Neural progenitor cell (in vitro differentiated cells): ENCODE data around the gene ATP6V0D1. TPM values are rescaled to one million over a fixed set of nuclear protein-coding genes. Genes with fewer than 3 reads are reported as not detected.
A peak's percentile ranks its signal among the peaks of the same experiment; 100 is the strongest.

ENCODE experiments used
- DNase-seq: peaks from one replicate; pipeline ENCODE4 v3.0.0-alpha.2; 2016; ENCODE audit warnings: low spot score
- H2AFZ ChIP-seq: fragments of 200-600 bp; sonication (generic); replicated peaks from 2 replicates; pipeline ENCODE4 v1.6.1; 2016; ENCODE audit warnings: antibody characterized with exemption
- H3F3A ChIP-seq: fragments of 200-600 bp; sonication (generic); 2 replicates; pipeline ENCODE4 v1.6.1; 2016; ENCODE audit warnings: antibody characterized with exemption, low read depth
- H3K27ac ChIP-seq: fragments of 200-600 bp; sonication (generic); 2 replicates; pipeline ENCODE4 v1.5.1; 2016; ENCODE audit warnings: mild to moderate bottlenecking
- H3K27me3 ChIP-seq: fragments of 200-600 bp; sonication (generic); 2 replicates; pipeline ENCODE4 v1.6.1; 2016; ENCODE audit warnings: mild to moderate bottlenecking, moderate library complexity
- H3K36me3 ChIP-seq: fragments of 200-600 bp; sonication (generic); 2 replicates; pipeline ENCODE4 v1.5.1; 2016
- H3K4me1 ChIP-seq: fragments of 200-600 bp; sonication (generic); 2 replicates; pipeline ENCODE4 v1.6.1; 2016; ENCODE audit warnings: mixed run types
- H3K4me2 ChIP-seq: fragments of 200-600 bp; sonication (generic); 2 replicates; pipeline ENCODE4 v1.6.1; 2016
- H3K4me3 ChIP-seq: fragments of 200-600 bp; sonication (generic); 2 replicates; pipeline ENCODE4 v1.5.1; 2016
- H3K79me2 ChIP-seq: fragments of 200-600 bp; sonication (generic); 2 replicates; pipeline ENCODE4 v1.6.1; 2016; ENCODE audit warnings: low read depth
- H3K9ac ChIP-seq: fragments of 200-600 bp; sonication (generic); 2 replicates; pipeline ENCODE4 v1.6.1; 2016
- H3K9me3 ChIP-seq: fragments of 200-600 bp; sonication (generic); 2 replicates; pipeline ENCODE4 v1.5.1; 2016; ENCODE audit warnings: low read depth
- H4K20me1 ChIP-seq: fragments of 200-600 bp; sonication (generic); 2 replicates; pipeline ENCODE4 v1.6.1; 2016; ENCODE audit warnings: low read depth
- H3K27ac Mint-ChIP-seq: 3 replicates; pipeline ENCODE4 v1.8.0; 2021; ENCODE audit warnings: mixed read lengths
- H3K27me3 Mint-ChIP-seq: 2 replicates; pipeline ENCODE4 v1.8.0; 2022; ENCODE audit warnings: low read depth, mild to moderate bottlenecking, inconsistent platforms, moderate library complexity, mixed read lengths; ENCODE audit not compliant: insufficient read depth
- H3K36me3 Mint-ChIP-seq: 3 replicates; pipeline ENCODE4 v1.8.0; 2021; ENCODE audit warnings: mixed read lengths
- H3K4me1 Mint-ChIP-seq: 3 replicates; pipeline ENCODE4 v1.8.0; 2021; ENCODE audit warnings: mixed read lengths
- H3K4me3 Mint-ChIP-seq: 3 replicates; pipeline ENCODE4 v1.8.0; 2021; ENCODE audit warnings: mild to moderate bottlenecking, moderate library complexity, mixed read lengths
- H3K9me3 Mint-ChIP-seq: 3 replicates; pipeline ENCODE4 v1.8.0; 2020; ENCODE audit warnings: mixed read lengths
- EZH2 ChIP-seq: fragments of 200-600 bp; sonication (generic); IDR thresholded peaks from 2 replicates; pipeline ENCODE4 v1.6.1; 2017; ENCODE audit warnings: antibody characterized with exemption, mild to moderate bottlenecking, moderate library complexity
- EZH2phosphoT487 ChIP-seq: fragments of 200-600 bp; sonication (generic); IDR thresholded peaks from 2 replicates; pipeline ENCODE4 v1.6.1; 2017; ENCODE audit warnings: antibody characterized with exemption
- total RNA-seq: library from RNA; depleted of rRNA; stranded (reverse); fragments of >200 nt; gene quantifications from 2 replicates; pipeline ENCODE4 v1.2.3, GENCODE V29; 2015; ENCODE audit warnings: low replicate concordance
- TF ChIP-seq, protein P1 (sequence below): fragments of 200-600 bp; sonication (generic); IDR thresholded peaks from 2 replicates; pipeline ENCODE4 v1.5.1; 2017; ENCODE audit warnings: antibody characterized with exemption, mild to moderate bottlenecking

ATP6V0D1 gene
- total RNA-seq, 1 donor from 2014 or later, result 29.7 TPM

GRCh38 chr16:67407788-67408452, 73.0 kb downstream of the ATP6V0D1 start:
- TF ChIP-seq, protein P1, sequence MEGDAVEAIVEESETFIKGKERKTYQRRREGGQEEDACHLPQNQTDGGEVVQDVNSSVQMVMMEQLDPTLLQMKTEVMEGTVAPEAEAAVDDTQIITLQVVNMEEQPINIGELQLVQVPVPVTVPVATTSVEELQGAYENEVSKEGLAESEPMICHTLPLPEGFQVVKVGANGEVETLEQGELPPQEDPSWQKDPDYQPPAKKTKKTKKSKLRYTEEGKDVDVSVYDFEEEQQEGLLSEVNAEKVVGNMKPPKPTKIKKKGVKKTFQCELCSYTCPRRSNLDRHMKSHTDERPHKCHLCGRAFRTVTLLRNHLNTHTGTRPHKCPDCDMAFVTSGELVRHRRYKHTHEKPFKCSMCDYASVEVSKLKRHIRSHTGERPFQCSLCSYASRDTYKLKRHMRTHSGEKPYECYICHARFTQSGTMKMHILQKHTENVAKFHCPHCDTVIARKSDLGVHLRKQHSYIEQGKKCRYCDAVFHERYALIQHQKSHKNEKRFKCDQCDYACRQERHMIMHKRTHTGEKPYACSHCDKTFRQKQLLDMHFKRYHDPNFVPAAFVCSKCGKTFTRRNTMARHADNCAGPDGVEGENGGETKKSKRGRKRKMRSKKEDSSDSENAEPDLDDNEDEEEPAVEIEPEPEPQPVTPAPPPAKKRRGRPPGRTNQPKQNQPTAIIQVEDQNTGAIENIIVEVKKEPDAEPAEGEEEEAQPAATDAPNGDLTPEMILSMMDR, result no peak
- TF ChIP-seq EZH2 (no peak), EZH2phosphoT487 (no peak)
- H3K4me3 ChIP-seq, result no peak overlapping the region
- H3K36me3 ChIP-seq, result no peaks in the 10 kb centered on the region
- H3F3A ChIP-seq, result no peaks in the 10 kb centered on the region
- H3K4me1 ChIP-seq, result no peaks in the 10 kb centered on the region
- H3K4me2 ChIP-seq, result no peak overlapping the region
- H3K79me2 ChIP-seq, result no peaks in the 10 kb centered on the region
- no peaks in the 10 kb centered on the region for H3K27me3 ChIP-seq
- no peaks in the 10 kb centered on the region for H4K20me1 ChIP-seq
- peaks cover 3% of the 10 kb centered on the region for H3K27me3 Mint-ChIP-seq
- peak overlapping the region; percentile 27 for H3K4me3 Mint-ChIP-seq
- peaks cover 16% of the 10 kb centered on the region for H3K4me1 Mint-ChIP-seq
- no peak overlapping the region for H3K27ac Mint-ChIP-seq
- no peak overlapping the region for H3K27ac ChIP-seq
- DNase-seq, result no peak
- H3K9ac ChIP-seq, result no peak overlapping the region
- H3K36me3 Mint-ChIP-seq, result peaks cover 6% of the 10 kb centered on the region
- no peaks in the 10 kb centered on the region for H3K9me3 Mint-ChIP-seq
- H2AFZ ChIP-seq, result no peak overlapping the region
- no peaks in the 10 kb centered on the region for H3K9me3 ChIP-seq

- Histone ChIP-seq H3F3A (no peaks in the 10 kb centered on the region), H3K4me3 (no peak overlapping the region), H3K4me2 (no peak overlapping the region), H3K9ac (no peak overlapping the region), H3K79me2 (no peaks in the 10 kb centered on the region), H3K27ac (no peak overlapping the region), H3K4me1 (no peaks in the 10 kb centered on the region), H2AFZ (no peak overlapping the region), H3K27me3 (no peaks in the 10 kb centered on the region), H3K36me3 (no peaks in the 10 kb centered on the region), H3K9me3 (no peaks in the 10 kb centered on the region), H4K20me1 (no peaks in the 10 kb centered on the region)
- Mint-ChIP-seq H3K4me3 (no peak overlapping the region), H3K27ac (no peak overlapping the region), H3K4me1 (peaks cover 16% of the 10 kb centered on the region), H3K27me3 (peaks cover 3% of the 10 kb centered on the region), H3K36me3 (peaks cover 6% of the 10 kb centered on the region), H3K9me3 (no peaks in the 10 kb centered on the region)
- DNase-seq, result no peak
- TF ChIP-seq, protein P1, result no peak
- TF ChIP-seq EZH2phosphoT487 (no peak), EZH2 (no peak)
These were observed 73.7 kb downstream of the ATP6V0D1 start for GRCh38 chr16:67407176-67407787.

GRCh38 chr16:67406111-67406971, 74.6 kb downstream of the ATP6V0D1 start:
- Histone ChIP-seq H3K4me1 (no peaks in the 10 kb centered on the region), H2AFZ (no peak overlapping the region), H3K36me3 (no peaks in the 10 kb centered on the region), H3K79me2 (no peaks in the 10 kb centered on the region), H3K27ac (no peak overlapping the region), H3K9ac (no peak overlapping the region), H3K27me3 (no peaks in the 10 kb centered on the region), H3K9me3 (no peaks in the 10 kb centered on the region), H3F3A (no peaks in the 10 kb centered on the region), H4K20me1 (no peaks in the 10 kb centered on the region), H3K4me2 (no peak overlapping the region), H3K4me3 (no peak overlapping the region)
- Mint-ChIP-seq H3K9me3 (no peaks in the 10 kb centered on the region), H3K27ac (no peak overlapping the region), H3K4me1 (peaks cover 14% of the 10 kb centered on the region), H3K36me3 (peaks cover 6% of the 10 kb centered on the region), H3K4me3 (no peak overlapping the region), H3K27me3 (peaks cover 3% of the 10 kb centered on the region)
- TF ChIP-seq EZH2phosphoT487, result no peak
- TF ChIP-seq EZH2, result no peak
- TF ChIP-seq, protein P1, result no peak
- no peak for DNase-seq
